ENCODE measurements around the gene DAGLA. TPM values are rescaled to one million over a fixed set of nuclear protein-coding genes. Genes with fewer than 3 reads are reported as not detected.

Gene DAGLA
- polyA plus RNA-seq, 1 experiment: 2.5 TPM

- TF ChIP-seq CTCF (IDR thresholded peaks at IDR 0.05; ENCODE audit: insufficient read depth, low read depth, low read length): no peak
- H3K4me3 ChIP-seq (ENCODE audit: low read depth, low read length): no peak overlapping the region
- POLR2A ChIA-PET: no interaction called here
- CTCF ChIA-PET: interaction anchor here (0.7 to 5.0 kb wide), 8 partner anchors 9 to 304 kb away, joined by 3 to 25 read pairs (median 5); no protein-coding TSS in a partner anchor
- DNase-seq (ENCODE audit: low read depth): no peak
- no peaks in the 10 kb centered on the region for H3K36me3 ChIP-seq (ENCODE audit: control insufficient read depth, insufficient read depth, low read length)
- H3K27me3 ChIP-seq (ENCODE audit: control insufficient read depth, insufficient read depth, low read length): no peaks in the 10 kb centered on the region
These were observed 97.3 kb downstream of the DAGLA start for GRCh38 chr11:61777234-61778090.

GRCh38 chr11:61778357-61778886, 98.2 kb downstream of the DAGLA start:
- H3K27me3 ChIP-seq (ENCODE audit: control insufficient read depth, insufficient read depth, low read length): no peaks in the 10 kb centered on the region
- no peaks in the 10 kb centered on the region for H3K36me3 ChIP-seq (ENCODE audit: control insufficient read depth, insufficient read depth, low read length)
- DNase-seq (ENCODE audit: low read depth): no peak
- H3K4me3 ChIP-seq (ENCODE audit: low read depth, low read length): no peak overlapping the region
- ChIA-PET POLR2A (no interaction called here), CTCF (interaction anchor here (1.4 to 5.0 kb wide), 5 partner anchors 10 to 32 kb away, joined by 3 to 25 read pairs (median 6); no protein-coding TSS in a partner anchor)
- no peak for TF ChIP-seq CTCF (IDR thresholded peaks at IDR 0.05; ENCODE audit: insufficient read depth, low read depth, low read length)

- TF ChIP-seq CTCF (IDR thresholded peaks at IDR 0.05; ENCODE audit: insufficient read depth, low read depth, low read length): no peak
- Histone ChIP-seq H3K36me3 (ENCODE audit: control insufficient read depth, insufficient read depth, low read length) (no peaks in the 10 kb centered on the region), H3K4me3 (ENCODE audit: low read depth, low read length) (no peak overlapping the region), H3K27me3 (ENCODE audit: control insufficient read depth, insufficient read depth, low read length) (no peaks in the 10 kb centered on the region)
- DNase-seq (ENCODE audit: low read depth): no peak
- CTCF ChIA-PET: interaction anchor here (0.7 to 2.5 kb wide), 3 partner anchors 26 to 46 kb away, joined by 3 to 7 read pairs (median 3); no protein-coding TSS in a partner anchor
- POLR2A ChIA-PET: no interaction called here
These were observed 98.9 kb downstream of the DAGLA start for GRCh38 chr11:61778920-61779650.

- no peaks in the 10 kb centered on the region for H3K27me3 ChIP-seq (ENCODE audit: control insufficient read depth, insufficient read depth, low read length)
- no peak for DNase-seq (ENCODE audit: low read depth)
- POLR2A ChIA-PET: no interaction called here
- no peak overlapping the region for H3K4me3 ChIP-seq (ENCODE audit: low read depth, low read length)
- CTCF ChIA-PET: interaction anchor here (0.7 to 3.3 kb wide), 9 partner anchors 11 to 328 kb away, joined by 3 to 15 read pairs (median 3); partner anchors contain the start of gene FADS2
- TF ChIP-seq CTCF (IDR thresholded peaks at IDR 0.05; ENCODE audit: insufficient read depth, low read depth, low read length): no peak
- H3K36me3 ChIP-seq (ENCODE audit: control insufficient read depth, insufficient read depth, low read length): peaks cover 3% of the 10 kb centered on the region; the same call in 1 of the 2 replicates
These were observed 99.7 kb downstream of the DAGLA start for GRCh38 chr11:61779666-61780525.

Data from BJ (cell line).